ENCODE measurements around the gene DMKN.

Gene DMKN

GRCh38 chr19:35549174-35549788 is 35.8 kb upstream of the DMKN start:
- DNase-seq, result peak; percentile 44

- DNase-seq, result no peak
These were observed 33.1 kb upstream of the DMKN start for GRCh38 chr19:35546532-35546931.

GRCh38 chr19:35545855-35546381 is 32.5 kb upstream of the DMKN start:
- no peak for DNase-seq

GRCh38 chr19:35545001-35545854 is 31.8 kb upstream of the DMKN start, which contains the start of gene TMEM147:
Gene TMEM147 (plus strand): TSS chr19:35545626. CDS start chr19:35545740, 114 bp downstream.
- DNase-seq, result peak; percentile 76

GRCh38 chr19:35544110-35544802 is 30.8 kb upstream of the DMKN start:
- DNase-seq, result no peak

GRCh38 chr19:35543280-35544109 is 30.0 kb upstream of the DMKN start:
- DNase-seq, result no peak

- DNase-seq, result no peak
These were observed 28.8 kb upstream of the DMKN start for GRCh38 chr19:35542209-35542608.

GRCh38 chr19:35540356-35540927 is 27.0 kb upstream of the DMKN start:
- no peak for DNase-seq

- DNase-seq, result no peak
These were observed 26.4 kb upstream of the DMKN start for GRCh38 chr19:35539850-35540249.

- no peak for DNase-seq
These were observed 25.9 kb upstream of the DMKN start for GRCh38 chr19:35539314-35539713.

GRCh38 chr19:35534803-35535480 is 21.5 kb upstream of the DMKN start:
- no peak for DNase-seq

GRCh38 chr19:35533822-35534392 is 20.5 kb upstream of the DMKN start:
- DNase-seq, result peak; percentile 1

GRCh38 chr19:35533201-35533821 is 19.9 kb upstream of the DMKN start, which contains the start of gene GAPDHS:
Gene GAPDHS (plus strand): TSS chr19:35533456. CDS start chr19:35533528, 72 bp downstream.
- no peak for DNase-seq

- peak; percentile 20 for DNase-seq
These were observed 17.8 kb upstream of the DMKN start for GRCh38 chr19:35531291-35531690.

GRCh38 chr19:35529241-35530218 is 16.1 kb upstream of the DMKN start:
- no peak for DNase-seq

GRCh38 chr19:35528218-35529038 is 15.0 kb upstream of the DMKN start, which contains the start of gene SBSN:
Gene SBSN (minus strand): TSS chr19:35528311. CDS start chr19:35528281, 30 bp downstream.
- DNase-seq, result no peak

GRCh38 chr19:35525873-35526272 is 12.4 kb upstream of the DMKN start:
- no peak for DNase-seq

GRCh38 chr19:35524181-35524837 is 10.9 kb upstream of the DMKN start:
- no peak for DNase-seq
